ENCODE data around the gene FOXK1.
A peak's percentile ranks its signal among the peaks of the same experiment; 100 is the strongest.

The FOXK1 gene

GRCh38 chr7:4699841-4700240, 17.7 kb downstream of the FOXK1 start:
- no peak for DNase-seq (ENCODE audit: low spot score)

GRCh38 chr7:4700577-4701235, 18.6 kb downstream of the FOXK1 start:
- no peak for DNase-seq (ENCODE audit: low spot score)

- no peak for DNase-seq (ENCODE audit: low spot score)
Measured at GRCh38 chr7:4702961-4703512, 20.9 kb downstream of the FOXK1 start.

- DNase-seq (ENCODE audit: low spot score): no peak
Measured at GRCh38 chr7:4703532-4703931, 21.4 kb downstream of the FOXK1 start.

GRCh38 chr7:4706384-4707216, 24.5 kb downstream of the FOXK1 start:
- DNase-seq (ENCODE audit: low spot score): no peak

- no peak for DNase-seq (ENCODE audit: low spot score)
Measured at GRCh38 chr7:4707217-4707741, 25.2 kb downstream of the FOXK1 start.

- no peak for DNase-seq (ENCODE audit: low spot score)
Measured at GRCh38 chr7:4707980-4708411, 25.9 kb downstream of the FOXK1 start.

- no peak for DNase-seq (ENCODE audit: low spot score)
Measured at GRCh38 chr7:4709187-4709586, 27.1 kb downstream of the FOXK1 start.

GRCh38 chr7:4711093-4711492, 29.0 kb downstream of the FOXK1 start:
- no peak for DNase-seq (ENCODE audit: low spot score)

- DNase-seq (ENCODE audit: low spot score): no peak
Measured at GRCh38 chr7:4711634-4712033, 29.5 kb downstream of the FOXK1 start.

- DNase-seq (ENCODE audit: low spot score): no peak
Measured at GRCh38 chr7:4712281-4713182, 30.4 kb downstream of the FOXK1 start.

GRCh38 chr7:4713183-4713784, 31.2 kb downstream of the FOXK1 start:
- no peak for DNase-seq (ENCODE audit: low spot score)

- no peak for DNase-seq (ENCODE audit: low spot score)
Measured at GRCh38 chr7:4714161-4714700, 32.1 kb downstream of the FOXK1 start.

GRCh38 chr7:4714767-4715409, 32.8 kb downstream of the FOXK1 start:
- DNase-seq (ENCODE audit: low spot score): no peak

- DNase-seq (ENCODE audit: low spot score): peak; percentile 84
Measured at GRCh38 chr7:4715410-4715776, 33.3 kb downstream of the FOXK1 start.

- no peak for DNase-seq (ENCODE audit: low spot score)
Measured at GRCh38 chr7:4716946-4717795, 35.1 kb downstream of the FOXK1 start.

GRCh38 chr7:4718075-4718474, 36.0 kb downstream of the FOXK1 start:
- DNase-seq (ENCODE audit: low spot score): no peak

- DNase-seq (ENCODE audit: low spot score): no peak
Measured at GRCh38 chr7:4720225-4720624, 38.1 kb downstream of the FOXK1 start.

- DNase-seq (ENCODE audit: low spot score): no peak
Measured at GRCh38 chr7:4722308-4722707, 40.2 kb downstream of the FOXK1 start.
